NCI-H187 treated with DMSO at 0.1 percent for 48 hours (cell line): ENCODE results near the gene ID2.

Experiments
- DNase-seq: peaks from one replicate; lab custom pipeline; 2025; lab: John Stamatoyannopoulos, UW

ID2 gene

DNA sequence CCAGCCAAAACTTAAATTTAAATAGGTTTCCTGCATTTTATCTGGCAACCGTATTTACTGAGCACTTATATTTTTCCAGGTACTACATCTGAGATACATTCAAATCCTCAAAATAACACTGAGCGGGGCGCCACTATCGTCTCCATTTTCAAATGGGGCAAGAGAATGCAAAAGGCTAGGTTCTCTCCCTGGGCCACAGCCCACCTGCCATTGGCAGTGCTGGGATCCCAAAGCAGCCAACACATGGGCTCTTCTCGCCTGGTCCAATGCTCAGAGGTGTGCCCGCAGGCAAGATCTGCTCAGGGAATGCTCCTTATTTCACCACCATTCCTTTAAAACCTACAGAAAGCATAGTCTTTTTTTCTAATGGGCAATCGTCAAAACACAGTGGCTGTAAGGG lies 11.3 kb upstream of the ID2 start:
- DNase-seq = no peak

GRCh38 chr2:8671176-8671575 lies 10.7 kb upstream of the ID2 start:
- DNase-seq = no peak

- DNase-seq = no peak
These were observed 10.1 kb upstream of the ID2 start for GRCh38 chr2:8671802-8672201.

GRCh38 chr2:8672940-8673339 lies 8.9 kb upstream of the ID2 start:
- DNase-seq = no peak

- DNase-seq = no peak
These were observed 8.5 kb upstream of the ID2 start for GRCh38 chr2:8673381-8673780.

GRCh38 chr2:8674420-8675009 lies 7.3 kb upstream of the ID2 start:
- DNase-seq = no peak

- no peak for DNase-seq
These were observed 6.3 kb upstream of the ID2 start for GRCh38 chr2:8675543-8675942.

DNA sequence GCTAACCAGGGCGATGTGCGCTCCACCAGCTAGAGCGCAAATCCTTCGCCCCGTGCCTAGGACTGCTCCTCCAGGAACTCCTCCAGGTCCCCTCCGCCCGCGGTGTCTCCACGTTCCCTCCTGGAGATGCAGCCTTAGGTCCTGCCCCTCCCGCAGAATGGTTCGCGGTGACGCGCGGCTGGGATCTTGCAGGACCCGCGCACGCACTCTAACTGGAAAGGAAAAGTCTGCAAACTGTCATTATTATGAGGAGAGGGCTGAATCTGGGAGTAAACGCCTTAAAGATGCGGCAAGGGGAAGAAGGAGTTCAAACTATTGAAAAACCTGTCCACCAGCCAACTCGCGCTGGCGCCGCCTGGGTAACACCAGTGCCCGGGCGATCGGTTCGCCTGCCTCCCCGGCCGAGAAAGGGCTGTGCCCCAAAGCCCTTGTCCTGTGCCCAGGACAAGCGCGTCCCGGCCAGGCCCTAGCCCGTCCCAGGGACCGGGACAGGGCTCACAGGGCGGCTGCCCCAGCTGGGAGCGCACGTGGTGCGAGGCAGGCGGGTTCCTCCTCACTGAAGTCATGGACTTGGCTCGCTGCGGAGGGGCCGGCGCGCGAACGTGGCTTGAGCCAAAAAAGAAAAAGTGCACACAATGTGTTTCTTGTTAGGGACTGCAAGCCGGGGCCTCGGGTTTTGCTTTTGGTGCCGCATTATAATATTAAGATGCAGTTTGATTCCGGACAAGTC lies 5.5 kb upstream of the ID2 start:
- no peak for DNase-seq

DNA sequence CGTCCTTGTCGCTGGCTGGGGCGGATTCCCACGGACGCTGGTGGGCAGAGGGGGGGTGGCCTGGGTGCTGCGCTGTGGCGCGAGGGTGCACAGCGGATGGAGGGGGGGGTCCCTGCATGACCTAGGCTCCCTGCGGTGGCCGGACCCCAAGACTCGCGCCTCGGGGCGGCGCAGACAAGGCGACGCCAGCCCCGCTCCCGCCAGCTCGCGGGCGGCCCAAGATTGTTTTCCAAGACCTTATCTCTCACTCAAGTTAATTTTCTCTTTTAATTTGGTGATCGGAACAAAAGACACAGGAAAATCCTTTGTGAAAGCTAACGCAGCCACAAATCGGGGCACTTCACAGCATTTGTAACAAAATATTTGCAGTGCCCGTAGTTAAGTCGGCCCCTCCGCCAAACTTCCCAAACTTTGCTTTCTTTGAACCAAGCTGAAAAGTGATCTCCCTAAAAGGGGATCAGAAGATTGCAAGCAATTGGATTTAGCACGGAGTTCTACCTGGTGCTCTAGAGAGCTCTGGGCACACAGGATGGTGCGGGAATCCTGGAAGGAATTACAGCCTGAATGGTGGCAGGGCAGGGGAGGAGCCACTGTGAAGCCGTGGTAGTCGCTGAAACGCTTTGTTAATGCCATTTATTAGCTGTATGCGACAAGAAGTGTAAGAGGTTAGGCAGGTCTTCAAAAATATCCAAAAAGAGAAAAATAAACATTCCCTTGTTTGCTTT lies 4.8 kb upstream of the ID2 start:
- no peak for DNase-seq

- DNase-seq = peak; percentile 80
These were observed 3.9 kb upstream of the ID2 start for GRCh38 chr2:8677646-8678592.

DNA sequence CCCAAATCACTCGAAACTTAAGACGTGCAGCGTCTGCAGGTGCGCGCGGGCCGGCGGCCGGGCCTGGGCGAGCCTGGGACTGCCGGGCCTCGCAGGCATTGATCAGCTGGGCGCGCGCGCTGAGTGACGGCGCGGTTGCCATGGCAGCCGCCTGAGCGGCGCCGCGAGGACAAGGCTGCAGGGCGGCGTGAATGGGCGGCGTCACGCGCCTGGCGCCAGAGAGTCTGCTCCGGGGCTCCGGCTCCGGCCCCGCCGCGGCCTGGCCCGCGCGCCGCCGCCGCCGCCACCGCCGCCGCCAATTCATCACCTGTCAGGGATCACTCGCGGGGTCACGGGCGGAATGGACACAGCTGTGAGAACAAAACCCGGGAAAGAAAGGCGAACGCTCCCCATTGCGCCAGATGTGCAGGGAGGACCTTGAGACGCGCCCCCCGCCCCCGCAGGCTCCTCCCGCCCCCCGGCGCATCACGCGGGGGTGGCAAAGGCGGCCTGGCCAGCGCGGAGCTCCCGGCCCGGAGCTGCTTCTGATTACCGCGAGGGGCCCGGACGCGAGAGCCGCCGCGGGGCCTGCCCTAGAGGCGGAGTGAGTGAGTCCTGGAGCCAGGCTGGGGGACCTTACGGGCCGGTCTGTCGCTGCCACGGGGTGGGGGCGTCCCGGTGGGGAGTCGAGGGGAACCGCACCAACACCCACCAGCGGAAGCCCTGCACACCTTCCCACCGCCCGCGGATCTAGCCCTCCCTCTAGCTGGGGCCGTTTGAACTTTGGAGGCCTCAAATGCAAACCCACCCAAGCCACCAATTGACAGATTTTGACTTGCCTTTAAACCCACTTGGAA lies 2.9 kb upstream of the ID2 start:
- DNase-seq = peak; percentile 90

- no peak for DNase-seq
These were observed 2.4 kb upstream of the ID2 start for GRCh38 chr2:8679567-8679826.

GRCh38 chr2:8679827-8680731 lies 1.8 kb upstream of the ID2 start:
- DNase-seq = no peak

GRCh38 chr2:8680822-8681760 lies 765 bp upstream of the ID2 start:
- peak; percentile 81 for DNase-seq

GRCh38 chr2:8682719-8683667 lies 1.1 kb downstream of the ID2 start:
- no peak for DNase-seq

DNA sequence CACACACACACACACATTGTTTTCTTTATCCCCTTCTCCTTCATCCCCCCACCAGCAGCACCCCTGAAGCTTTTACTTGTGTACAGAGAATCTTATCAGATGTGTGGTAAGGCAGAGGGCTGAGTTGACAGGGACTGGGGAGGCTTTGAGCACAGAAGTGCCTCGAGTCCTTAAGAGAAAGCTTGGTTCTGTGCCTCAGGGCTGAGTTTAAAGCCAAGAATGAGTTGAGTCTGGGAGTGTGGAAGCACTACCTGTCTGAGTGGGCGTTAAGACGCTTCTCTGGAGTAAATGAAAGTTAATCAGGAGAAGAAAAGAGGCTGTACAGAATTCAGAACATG lies 2.7 kb downstream of the ID2 start:
- peak; percentile 48 for DNase-seq

DNA sequence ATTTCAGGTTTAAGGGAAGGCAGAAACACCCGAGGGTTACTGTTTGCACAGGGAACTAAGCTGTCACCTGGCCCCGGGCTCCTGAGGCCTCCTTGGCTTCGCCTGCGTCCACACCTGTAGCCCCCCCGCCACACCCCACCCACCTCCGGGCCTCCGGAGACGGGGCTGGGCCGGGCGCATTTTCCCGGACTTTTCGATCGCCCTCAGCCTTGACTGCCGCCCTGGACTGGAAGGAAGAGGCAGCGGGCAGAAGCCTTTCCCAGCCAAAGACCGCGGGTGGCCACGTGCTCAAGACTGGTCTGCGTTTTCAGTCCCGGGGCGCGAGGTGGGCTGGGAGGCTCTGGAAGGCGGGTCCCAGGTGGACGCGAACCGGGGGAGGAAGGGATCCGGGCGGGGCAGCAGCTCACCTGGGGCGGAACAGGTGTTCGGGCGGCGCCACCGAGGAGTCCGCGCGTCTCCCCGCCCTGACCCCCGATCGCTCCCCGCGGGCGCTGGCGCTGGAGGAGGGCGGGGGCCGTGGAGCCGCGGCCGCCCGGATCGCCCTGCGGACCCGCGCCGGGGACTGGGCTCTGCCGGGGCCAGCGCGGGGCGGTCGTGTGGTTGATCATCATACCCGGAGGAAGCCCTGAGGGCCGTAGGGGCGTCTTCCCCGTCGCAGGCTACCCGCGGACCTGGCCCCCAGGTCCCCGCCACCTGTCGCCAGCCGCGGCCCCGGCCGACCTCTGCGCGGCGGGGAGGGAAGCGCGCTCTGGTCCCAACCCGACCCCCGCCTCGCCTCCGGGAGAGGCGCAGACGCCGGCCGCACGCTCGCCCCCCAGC lies 3.2 kb downstream of the ID2 start:
- no peak for DNase-seq
